NCI-H2196 treated with DMSO at 0.1 percent for 48 hours (cell line): ENCODE measurements around the gene KIAA1958.

Experiments
- DNase-seq: peaks from one replicate; lab custom pipeline; 2025; ENCODE audit not compliant: unreplicated experiment; lab: John Stamatoyannopoulos, UW

Gene KIAA1958

DNA sequence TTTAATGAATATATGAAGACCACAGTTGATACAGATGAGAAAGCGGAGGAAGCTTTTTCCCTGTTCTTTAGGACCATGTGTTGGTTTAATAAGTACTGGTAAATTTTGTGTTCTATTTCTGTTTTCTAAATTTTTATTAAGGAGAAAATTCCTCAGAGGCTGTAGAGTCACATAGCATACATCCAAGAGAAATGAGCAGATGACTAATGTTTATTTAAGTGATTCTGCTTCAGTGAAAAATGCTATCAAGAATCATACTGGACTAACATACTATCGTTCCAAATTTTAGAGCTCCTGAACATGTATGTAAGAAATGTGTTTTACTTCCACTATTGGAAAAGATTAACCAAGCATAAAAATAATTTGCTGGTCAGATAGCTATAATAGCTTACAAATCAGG lies 115.0 kb downstream of the KIAA1958 start:
- no peak for DNase-seq

DNA sequence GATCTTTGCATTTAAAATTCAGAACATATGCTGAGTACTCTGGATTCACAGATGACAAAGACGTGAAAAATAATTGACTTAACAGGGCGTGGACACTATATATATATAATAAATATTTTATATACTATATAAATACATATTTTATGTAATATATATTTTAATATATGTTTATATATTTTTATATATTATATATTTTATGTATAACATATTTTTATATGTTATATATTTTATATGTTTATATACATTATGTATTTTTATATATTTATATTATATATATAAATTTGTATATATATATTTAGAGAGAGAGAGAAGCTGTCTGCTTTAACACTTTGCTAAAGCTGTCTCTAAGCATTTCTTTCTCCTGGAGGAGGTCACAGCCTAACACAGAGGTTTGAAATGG lies 118.2 kb downstream of the KIAA1958 start:
- no peak for DNase-seq

- no peak for DNase-seq
These were observed 118.9 kb downstream of the KIAA1958 start for GRCh38 chr9:112605518-112605917.

DNA sequence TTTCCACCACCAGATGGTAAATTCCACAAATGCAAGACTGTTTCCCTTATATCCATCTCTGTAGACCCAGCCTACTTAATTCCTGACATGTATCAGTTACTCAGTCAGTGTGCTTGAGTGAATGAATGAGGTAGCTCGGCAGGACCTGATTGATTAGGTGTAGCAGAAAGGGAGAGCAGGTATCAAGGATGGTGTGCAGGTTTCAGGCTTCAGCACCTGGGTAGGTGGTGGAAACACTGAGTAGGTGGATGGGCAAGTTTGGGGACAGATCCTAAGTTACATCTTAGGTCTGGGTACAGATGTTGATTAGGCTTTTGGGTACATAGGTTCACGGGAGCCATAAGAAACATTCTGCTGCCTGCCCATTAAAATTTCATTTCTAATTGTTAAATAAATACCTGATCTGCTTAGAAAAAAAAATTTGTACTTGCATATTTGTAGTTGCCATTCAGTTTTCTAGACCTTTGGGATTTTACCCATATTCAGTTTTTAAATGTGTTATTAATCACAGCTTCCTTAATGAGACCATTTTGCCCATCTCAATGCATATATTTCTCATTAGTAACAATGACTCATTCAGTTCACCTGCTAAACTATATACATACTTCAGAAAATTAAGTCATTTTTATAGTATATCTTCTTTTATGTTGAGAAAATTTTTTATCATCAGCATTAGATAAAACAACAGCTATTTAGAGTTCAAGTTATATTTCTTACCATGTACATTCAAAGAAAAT lies 119.5 kb downstream of the KIAA1958 start:
- DNase-seq: no peak

- no peak for DNase-seq
These were observed 122.2 kb downstream of the KIAA1958 start for GRCh38 chr9:112608851-112609250.

DNA sequence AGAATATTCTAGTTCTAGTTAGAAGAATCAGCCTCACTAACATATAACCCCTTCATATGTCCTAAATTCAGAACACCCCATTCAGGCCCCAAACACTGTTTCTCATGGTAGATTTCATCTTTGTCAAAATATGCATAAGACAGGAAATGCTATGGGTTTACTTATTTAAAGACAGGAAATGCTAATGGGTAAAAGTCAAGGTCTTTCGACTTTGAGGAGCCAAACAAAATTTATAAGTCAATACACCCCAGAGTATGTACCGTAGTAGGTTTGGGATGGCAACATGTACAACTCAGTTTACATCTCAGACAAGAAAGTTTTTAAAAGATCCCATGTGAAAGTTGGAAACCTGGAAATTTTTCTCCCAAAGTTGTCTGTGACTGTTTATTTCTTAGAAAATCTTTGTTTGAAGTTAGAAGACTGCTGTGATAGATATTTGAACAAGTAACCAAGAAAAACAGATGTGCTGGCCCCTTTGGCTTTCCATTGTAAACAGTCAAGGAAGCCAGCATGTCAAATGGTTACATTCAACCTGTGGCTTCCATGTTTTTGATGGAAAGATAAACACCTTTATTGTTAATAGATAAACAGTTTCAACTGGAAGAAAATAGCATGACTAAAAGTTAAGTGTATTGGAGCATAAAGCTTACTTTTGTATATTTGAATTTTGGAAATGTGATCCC lies 129.1 kb downstream of the KIAA1958 start:
- DNase-seq: no peak

DNA sequence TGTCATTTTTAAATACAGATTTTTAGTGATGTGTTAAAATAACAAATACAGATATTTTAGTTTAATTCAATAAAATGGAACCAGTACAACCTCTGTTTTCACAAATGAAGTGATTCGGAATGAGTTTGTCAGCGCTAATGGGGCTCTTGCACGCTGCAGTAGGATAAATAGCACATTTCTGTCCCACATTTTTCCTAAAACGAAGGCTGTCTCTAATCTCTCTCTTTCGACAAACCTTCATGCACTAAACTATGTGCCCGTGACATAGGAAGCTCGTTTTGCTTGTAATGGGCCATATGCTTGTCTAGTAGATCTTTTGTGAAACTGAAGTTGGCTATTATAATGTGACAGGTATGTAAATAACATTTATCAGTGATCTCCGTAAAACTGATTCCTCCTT lies 130.7 kb downstream of the KIAA1958 start:
- DNase-seq: no peak

DNA sequence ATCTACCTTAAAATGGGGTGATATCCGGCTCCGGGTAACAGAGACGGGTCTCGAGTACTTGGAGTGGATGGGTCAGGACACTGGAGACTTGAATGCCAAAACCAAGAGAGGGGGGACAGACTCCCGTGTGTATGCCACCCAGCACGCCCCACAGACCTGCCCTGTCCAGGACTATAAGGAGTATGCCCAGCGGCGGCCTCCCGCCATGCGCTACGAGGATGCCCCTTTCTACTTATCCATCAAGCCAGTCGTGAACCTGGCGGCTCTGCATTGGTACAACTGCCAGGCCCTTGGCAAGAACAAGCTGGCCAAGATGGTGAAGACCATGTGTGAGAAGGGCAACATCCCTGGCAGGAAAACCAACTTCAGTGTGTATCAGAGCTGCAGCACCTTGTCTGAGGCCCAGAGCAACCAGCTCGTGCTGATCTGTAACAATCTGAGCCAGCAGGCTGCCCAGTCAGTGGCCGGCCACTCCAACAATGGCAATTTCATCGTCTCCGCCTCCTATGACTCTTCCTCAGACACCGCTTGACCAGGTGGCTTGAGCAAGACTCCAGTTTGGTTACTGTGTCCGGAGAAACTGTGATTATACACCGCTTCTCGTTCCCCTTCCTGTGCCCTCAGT lies 131.9 kb downstream of the KIAA1958 start:
- DNase-seq: no peak

- no peak for DNase-seq
These were observed 133.8 kb downstream of the KIAA1958 start for GRCh38 chr9:112620388-112620787.

GRCh38 chr9:112621018-112621655 lies 134.5 kb downstream of the KIAA1958 start:
- DNase-seq: no peak

DNA sequence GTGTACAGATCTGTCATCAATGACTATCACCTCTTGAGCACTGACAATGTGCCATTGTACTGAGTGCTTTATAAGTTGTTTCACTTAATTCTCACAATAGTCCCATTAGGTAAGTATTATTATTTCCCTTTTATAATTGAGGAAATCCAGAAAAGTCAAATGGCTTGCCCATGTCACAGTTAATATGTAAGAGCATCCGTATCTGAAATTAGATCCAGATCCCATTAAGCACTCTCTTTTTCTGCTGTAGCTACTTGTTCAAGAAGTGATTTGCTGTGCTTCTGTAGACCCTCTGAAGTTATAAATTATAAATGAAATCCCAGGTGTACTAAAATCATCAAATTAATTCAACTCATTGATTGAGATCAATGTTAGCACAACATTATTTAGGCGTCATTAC lies 136.6 kb downstream of the KIAA1958 start:
- no peak for DNase-seq

DNA sequence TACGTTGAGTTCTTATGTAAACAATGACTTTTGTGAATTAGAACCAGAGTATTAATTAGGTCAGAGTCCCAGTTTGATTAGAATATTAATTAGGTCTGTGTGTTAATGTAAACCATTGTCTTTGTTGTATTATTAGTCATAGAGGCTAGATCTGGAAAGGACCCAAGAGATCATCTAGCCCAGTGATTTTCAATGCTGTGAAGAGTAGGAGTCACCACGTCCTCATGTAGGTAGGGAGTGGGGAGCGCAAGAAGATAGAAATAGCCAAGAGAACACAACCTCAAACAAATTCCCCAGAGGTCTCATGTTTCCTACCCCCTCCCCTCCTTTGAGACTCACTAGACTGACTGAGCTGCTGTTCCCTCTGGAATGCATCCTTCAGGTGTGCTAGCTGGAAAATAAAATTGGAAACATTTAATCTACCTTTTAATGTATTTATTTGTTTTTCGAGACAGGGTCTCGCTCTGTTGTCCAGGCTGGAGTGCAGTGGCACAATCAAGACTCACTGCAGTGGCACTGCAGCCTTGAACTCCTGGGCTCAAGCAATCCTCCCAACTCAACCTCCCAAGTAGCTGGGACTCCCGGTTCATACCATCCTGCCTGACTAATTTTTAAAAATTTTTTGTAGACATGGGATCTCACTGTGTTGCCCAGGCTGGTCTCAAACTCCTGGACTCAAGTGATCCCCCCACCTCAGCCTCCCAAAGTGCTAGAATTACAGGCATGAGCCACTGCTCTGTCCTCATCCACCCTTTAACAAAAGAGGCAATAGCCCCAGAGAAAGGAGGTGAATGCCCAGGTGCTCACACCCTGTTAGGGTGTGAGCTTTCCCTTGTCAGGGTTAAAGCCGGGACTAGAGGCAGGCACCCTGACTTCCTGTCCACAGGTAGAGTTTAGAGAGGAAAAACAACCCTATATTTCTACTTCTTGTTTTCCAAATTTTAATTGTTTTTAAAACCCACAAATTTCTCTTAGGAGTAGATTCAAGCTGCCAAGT lies 138.4 kb downstream of the KIAA1958 start:
- DNase-seq: no peak

DNA sequence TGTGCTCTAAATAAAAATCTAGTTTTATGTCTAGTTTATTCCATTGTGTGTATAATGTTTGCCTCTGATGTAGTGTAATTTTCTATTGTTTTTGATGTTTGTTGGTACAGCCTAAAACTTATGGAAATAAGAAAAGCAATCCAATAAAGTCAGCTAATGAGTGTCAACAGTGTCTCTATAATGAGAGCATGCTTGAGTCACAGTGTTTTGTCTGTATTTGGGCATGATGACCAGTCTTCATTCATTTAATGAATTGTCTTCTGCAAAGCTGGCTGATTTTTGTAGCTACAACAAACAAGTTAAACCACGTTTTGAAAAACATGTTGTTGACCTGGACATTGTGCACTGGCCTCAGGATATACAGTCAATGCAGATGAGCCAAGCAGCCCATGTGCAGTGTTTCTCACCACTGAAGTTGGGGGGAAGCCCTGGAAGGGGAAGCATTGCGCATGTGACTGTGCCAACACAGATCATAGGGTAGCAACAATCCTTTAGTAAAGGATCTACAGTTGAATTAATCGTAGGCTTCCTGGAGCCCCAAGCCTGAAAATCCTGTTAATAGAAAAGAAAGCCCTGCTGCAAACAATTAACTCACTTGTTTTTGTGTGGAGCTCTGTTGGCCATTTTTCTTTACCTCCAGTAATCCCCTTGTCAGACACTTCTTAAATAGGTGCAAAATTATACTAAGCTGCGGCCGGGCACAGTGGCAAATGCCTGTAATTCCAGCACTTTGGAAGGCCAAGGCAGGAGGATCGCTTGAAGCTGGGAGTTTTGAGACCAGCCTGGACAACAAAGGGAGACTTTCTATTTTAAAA lies 143.3 kb downstream of the KIAA1958 start:
- no peak for DNase-seq

DNA sequence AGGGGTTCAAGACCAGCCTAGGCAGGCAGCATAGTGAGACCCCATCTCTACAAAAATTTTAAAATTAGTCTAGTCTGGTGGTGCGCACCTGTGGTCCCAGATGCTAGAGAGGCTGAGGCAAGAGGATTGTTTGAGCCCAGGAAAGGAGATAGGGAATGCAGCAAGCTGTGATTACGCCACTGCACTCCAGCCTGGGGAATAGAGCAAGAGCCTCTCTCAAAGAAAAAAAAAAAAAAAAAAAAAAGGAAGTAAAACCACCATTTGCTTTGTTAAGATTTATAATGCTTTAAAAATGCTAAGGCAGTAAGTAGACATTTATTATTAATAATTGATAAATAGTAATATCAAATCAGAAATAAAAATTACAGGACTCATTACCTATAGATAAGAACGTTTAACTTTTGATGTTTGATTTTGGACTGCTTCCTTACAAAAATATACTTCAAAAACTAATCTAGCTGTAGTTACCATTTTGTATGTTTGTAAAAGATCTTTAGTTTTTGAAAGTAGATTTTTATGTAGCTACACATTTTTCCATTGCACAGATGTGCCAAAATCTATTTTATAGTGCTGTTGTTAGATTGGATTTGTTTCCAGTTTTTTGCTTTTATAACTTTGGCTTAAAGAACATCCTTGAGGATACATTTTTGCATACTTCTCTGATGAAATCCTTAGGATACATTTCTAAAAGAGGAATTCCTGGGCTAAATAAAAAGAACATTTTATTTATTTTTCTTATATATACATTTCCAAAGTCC lies 144.9 kb downstream of the KIAA1958 start:
- no peak for DNase-seq

DNA sequence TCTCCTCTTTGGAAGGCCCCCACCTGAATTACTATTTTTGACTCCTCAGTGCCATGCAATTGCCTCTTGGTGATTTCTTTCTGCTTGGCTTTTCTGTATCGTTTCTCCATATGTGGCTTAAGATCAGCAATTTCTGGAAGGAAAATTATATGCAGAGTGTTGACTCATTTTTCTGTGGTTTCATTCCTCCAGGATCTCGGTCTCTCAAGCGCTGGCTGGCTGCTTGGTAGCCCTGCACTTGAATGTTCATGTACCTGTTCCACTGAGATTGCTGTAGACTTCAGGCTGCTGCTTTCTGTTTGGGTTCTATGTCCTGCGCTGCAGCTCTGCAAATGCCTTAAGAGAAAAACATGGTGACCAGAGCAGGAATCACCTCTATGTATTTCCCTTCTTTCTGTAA lies 153.7 kb downstream of the KIAA1958 start:
- DNase-seq: no peak

DNA sequence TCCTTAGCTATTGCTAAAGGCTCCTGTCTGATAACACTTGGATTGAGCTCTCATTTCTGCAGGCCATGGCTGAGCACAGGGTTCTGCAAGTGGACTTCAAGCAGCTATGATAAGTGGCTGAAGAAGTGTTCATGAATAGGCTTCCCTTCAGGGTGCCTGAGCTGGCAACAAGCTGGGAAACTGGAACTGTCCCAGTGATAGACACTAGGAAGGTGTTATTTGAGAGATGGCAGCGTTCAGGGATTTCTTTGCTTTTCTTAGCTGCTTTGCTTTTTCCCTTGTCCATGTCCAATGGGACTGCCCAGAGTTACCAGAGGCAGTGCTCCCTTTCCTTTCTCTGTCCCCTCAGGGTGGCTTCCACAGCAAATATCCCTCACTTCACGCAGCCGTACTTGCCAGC lies 155.5 kb downstream of the KIAA1958 start:
- no peak for DNase-seq

DNA sequence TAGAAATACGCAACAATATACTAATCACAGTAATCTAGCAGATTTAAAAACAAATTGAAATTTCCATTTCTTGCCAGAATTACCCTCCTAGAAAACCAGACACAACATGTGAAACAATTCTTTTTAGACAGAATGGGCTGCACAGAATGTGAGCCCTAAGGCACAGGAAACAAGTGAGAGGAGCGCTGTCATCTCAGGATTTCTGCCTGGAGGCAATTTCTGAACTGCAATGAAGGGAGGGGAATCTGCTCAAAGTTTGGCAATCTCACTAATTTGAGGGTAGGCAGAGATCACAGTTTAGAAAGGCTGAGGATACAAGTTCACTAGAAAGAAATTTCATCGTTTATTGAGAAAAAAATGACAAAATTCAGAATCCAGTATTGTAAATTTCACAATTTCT lies 161.0 kb downstream of the KIAA1958 start:
- DNase-seq: no peak

DNA sequence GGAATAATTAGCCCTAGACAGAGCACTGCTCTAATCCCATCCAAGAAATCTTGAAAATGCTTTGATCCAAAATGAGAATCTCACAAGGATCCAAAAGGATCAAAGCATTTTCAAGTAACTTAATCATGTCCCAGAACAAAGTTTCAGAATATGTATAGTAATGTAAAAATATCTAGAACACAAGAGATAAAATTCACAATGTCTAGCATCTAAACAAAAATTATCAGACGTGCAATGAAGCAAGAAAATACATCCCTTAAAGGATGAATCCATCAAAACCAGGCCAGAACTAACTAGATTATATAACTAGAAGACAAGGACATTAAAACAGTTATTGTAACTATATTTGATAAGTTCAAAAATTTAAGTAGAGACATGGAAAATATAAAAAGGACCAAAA lies 162.0 kb downstream of the KIAA1958 start:
- no peak for DNase-seq

- DNase-seq: no peak
These were observed 167.7 kb downstream of the KIAA1958 start for GRCh38 chr9:112654282-112654681.
